SW 1271 (cell line): ENCODE data around the gene YIPF7.
A peak's percentile ranks its signal among the peaks of the same experiment; 100 is the strongest.

Experiments used
- DNase-seq, 2 experiments: peaks; one replicate each; lab custom pipeline; 2025; lab: John Stamatoyannopoulos, UW

Gene YIPF7

DNA sequence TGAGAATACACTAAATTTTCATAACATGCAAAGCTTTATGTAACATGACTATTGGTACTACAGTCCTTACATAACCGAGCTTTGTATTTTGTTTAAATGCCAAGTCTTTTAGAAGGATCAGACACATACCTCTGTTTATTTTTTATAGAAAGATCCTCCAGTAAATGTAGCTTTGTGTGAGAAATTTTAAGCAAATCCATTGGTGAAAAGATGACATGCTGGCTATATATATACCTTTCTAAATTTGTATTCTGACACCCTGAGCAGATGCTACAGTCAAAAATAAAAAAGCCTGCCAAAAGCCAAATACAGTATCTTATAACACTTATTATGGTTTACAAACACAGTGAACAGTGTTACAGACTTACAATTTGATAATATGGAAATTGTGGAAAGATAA is at the start of gene YIPF7:
Gene YIPF7 (minus strand): TSS at position 201 of the 400 bp plus-strand sequence. CDS start 1,525 bp downstream, outside the sequence.
- no peak for DNase-seq

DNA sequence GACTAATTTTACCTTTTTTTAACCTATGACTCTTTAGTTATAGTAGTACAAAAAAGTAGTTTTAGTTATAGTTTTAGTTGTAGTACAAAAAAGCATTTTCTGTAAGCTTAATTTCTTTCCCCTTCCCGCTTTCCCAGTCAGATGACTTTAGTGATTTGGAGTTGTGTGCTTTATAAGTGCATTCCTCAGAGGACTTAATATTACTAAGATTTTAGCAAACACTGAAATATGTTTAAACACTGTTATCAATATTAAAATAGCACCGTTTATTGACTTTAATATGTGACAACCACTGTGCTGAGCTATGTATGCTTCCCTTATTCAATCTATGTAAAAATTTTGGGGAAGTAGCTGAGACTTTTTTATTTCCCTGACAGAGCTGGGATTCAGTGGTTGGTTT is 49.6 kb upstream of the YIPF7 start:
- DNase-seq: no peak

GRCh38 chr4:44700427-44700826 is 49.0 kb upstream of the YIPF7 start:
- DNase-seq: no peak

DNA sequence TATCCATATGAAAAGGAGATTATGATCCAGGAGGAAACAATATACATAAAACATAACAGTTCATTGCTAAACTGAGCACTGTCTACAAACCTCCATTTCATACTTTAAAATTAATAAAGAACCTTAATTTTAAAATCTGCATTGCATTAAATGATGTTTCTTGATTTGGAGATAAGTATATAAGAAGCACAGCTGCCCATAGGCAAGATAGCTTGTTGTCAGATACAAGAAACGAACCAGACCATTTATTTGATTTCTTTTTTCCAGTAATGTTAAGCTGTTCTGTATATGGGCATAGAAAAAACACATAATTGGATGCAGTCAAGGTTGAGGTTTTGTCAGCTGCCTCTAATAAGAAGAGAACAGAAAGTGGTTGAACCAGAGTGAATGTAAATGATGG is 33.2 kb upstream of the YIPF7 start:
- DNase-seq: no peak

DNA sequence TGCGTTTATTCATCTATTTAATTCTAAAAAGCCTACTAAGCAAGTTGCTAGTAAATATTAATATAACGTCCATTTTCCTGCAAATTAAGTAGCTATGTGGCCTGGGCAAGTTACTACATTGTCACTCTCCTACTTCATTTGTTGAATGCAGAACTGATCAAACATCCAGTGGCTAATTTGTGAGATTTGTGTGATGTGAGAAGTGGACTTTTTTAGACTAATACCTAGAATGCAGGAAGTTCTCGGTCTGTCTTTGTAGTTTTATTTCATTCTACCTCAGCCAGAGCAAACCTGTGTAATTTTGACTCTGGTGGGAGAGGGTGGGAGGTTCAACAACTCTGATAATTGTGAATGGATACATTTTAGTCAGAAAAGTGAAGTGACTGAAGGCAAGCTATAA is 27.6 kb upstream of the YIPF7 start:
- DNase-seq: no peak

DNA sequence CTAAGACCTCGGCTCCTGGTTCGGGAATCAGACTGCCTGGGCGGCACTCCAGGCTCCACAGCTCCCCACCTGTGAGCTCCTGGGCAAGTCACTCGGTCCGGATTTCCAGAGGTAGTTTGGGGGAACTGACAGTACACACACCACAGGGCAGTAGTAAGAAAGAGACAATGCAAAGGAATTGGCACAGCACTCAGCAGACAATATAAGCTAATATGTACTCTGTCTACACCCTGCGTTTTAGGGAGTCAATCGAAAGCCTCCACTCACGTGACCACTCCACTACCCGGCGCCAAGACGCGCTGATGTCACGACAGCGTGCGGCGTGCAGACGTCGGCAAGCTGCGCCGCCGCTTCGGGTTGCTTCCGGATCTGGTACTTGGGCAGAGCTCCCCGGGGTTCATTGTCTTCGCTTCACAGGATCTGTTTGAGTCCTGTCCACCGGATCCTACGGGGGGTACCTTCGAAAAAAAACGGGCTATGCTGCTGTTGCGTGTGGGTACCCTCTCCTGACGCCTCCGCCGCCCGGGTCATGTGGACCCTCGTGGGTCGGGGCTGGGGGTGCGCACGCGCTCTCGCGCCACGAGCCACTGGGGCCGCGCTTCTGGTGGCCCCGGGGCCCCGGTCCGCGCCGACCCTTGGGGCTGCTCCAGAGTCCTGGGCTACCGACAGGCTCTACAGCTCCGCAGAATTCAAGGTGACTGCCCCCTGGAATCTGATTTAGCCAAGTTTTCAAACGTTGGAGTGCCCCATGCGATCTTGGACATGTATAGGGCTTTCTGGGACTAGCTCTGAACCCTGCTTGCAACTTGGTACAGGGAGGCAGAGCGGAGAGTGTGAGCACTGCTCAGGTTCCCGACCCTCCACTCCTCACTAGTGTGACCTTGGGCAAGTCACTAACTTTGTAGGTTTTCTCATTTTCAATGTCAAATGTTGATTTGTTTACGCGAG is 26.9 kb upstream of the YIPF7 start, which contains the start of gene GUF1:
Gene GUF1 (plus strand): TSS at position 327 of the 948 bp plus-strand sequence. CDS start 203 bp downstream, at position 530.
- DNase-seq: peak; percentile 59 to 84

- no peak for DNase-seq
Measured at GRCh38 chr4:44675366-44675765, 23.9 kb upstream of the YIPF7 start.

- no peak for DNase-seq
Measured at GRCh38 chr4:44674471-44674870, 23.0 kb upstream of the YIPF7 start.

- no peak for DNase-seq
Measured at GRCh38 chr4:44671636-44672035, 20.2 kb upstream of the YIPF7 start.

DNA sequence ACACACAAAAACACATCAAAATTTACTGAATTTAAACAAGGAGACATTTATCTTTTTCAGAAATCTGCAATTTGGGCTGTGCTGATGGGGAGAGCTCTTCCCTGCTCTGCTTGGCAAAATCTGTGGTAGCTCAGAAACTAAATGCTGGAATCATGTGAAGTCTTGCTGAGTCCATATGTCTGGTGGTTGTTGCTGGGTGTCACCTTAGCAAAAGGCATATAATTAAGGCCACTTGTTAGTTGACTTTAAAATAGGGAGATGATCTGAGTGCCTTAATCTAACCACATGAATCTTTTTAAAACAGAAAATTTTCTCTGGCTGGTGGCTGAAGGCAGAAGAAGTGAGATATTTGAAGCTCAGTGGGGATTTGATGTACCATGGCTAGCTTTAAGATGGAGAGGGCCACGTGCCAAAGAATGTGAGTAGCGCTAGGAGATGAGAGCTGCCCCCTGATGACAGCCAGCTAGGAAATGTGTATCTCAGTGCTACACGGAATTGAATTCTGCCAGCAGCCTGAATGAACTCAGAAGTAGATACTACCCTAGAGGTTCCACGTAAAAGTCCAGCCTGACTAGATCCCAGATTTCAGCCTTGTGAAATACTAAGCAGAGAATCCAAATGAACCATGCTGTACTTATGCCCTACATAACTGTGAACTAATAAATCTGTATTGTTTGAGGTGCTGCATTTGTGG is 19.2 kb upstream of the YIPF7 start:
- no peak for DNase-seq

DNA sequence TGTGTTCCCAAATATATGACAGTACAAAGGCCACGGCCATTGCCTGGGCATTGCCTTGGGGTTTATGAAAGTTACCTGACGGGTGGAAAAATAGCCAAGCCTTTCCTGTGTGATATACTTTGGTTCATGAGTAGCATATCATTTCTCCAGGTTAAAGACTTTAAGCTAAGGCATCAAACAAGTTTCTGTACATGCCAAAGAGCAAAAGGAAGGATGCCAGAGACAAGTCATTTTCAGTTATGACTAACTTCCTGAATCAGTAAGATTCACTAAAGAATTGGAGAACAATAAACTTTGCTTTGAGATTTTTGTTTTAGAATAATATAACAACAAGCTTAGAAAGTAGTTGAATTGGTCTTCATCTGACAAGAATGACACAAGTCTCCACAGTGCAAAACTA is 17.1 kb upstream of the YIPF7 start:
- DNase-seq: no peak

DNA sequence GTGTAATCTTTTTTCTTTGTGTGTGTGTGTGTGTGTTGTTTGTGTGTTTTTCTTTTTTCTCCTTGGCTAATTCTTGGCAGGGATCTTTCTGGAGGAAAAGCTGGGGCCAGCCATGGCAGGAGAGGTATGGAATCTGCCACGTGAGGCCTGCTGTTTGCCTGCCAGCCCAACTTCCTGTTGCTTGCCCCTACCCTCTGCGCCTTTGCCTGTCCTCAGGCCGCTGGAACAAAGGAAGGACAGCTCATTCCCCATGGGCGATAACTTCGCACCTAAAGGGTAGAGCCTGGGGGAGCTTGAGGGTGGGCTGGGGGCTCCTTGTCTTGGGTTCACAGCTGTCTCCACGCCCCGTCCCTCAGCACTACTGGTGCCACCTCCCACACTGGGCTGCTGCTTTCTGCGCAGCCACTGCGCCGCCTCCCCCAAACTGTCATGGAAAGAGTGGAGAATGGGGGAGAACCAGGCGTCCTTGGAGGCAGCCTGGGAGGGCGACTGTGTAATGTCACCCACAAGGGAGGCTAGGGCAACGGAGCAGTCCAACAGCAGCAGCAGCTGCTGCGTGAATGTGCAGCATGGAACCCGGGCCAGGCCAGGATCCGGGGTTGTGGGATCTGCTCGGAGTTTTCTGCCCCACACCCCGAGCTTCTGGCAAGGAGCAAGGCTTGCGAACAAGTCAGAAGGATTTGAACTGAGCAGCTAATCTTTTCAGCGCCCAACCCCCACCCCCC is 12.3 kb upstream of the YIPF7 start:
- no peak for DNase-seq

DNA sequence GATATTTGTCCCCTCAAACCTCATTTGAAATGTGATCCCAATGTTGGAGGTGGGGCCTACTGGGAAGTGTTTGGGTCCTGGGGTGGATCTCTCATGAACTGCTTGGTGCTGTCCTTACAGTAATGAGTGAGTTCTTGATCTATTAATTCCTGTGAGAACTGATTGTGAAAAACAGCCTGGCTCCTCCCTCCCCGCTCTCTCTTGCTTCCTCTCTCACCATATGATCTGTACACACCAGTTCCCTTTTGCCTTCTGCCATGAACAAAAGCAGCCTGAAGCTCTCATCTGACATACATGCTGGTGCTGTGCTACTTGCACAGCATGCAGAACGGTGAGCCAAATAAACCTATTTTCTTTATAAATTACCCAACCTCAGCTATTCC is 11.2 kb upstream of the YIPF7 start:
- no peak for DNase-seq

GRCh38 chr4:44661940-44662622 is 10.7 kb upstream of the YIPF7 start:
- no peak for DNase-seq

GRCh38 chr4:44660396-44660795 is 9.0 kb upstream of the YIPF7 start:
- no peak for DNase-seq

DNA sequence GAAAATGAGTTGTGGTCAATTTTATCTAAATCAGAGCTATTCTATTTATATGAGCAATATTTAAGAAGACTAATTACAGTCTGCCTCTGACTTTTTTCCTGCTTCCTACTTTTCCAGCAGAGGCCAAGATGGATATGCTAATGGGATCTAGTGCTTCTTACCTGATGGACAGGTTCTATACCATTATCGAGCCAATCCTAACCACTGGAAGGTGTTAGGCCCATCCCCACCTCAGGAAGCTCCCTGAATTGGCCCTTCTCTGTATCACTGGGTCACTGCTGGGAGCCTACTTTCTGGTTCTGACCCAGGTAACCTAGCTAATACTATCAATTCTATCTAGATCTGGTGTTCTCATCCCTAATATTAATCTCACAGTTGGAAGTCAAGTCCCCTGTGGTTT is 577 bp upstream of the YIPF7 start:
- DNase-seq: no peak

DNA sequence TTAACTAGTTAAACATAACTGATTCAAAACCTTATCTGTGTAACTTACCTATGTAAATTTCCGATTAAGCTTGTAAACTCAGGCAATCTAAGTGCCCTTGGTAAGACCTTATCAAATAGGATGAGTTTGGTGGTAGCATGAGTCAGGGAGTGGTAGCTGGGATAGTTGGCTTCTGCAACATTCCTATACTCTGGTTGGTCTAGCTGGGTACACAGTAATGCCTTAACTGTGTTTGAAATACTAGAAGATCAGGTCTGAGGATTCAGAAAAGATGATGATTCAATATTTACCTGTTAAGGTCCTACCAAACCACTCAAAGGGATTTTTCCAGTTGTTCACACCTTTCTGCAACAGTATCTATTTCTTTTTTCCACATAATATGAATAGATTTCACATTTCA is 5.3 kb downstream of the YIPF7 start:
- no peak for DNase-seq

DNA sequence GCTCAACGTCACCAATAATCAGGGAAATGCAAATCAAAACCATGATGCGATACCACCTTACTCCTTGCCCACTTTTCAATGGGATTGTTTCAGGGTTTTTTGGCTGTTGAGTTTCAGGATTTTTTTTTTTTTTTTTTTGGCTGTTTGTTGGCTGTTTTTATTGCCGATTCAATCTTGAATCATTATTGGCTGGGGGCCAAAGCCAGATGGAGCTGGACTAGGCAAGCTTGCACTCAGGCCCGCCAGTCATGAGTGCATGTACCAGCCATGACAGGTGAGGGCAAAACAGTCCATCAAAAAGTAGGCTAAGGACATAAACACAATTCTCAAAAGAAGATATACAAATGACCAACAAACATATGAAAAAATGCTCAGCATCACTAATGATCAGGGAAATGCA is 13.3 kb downstream of the YIPF7 start:
- DNase-seq: no peak

DNA sequence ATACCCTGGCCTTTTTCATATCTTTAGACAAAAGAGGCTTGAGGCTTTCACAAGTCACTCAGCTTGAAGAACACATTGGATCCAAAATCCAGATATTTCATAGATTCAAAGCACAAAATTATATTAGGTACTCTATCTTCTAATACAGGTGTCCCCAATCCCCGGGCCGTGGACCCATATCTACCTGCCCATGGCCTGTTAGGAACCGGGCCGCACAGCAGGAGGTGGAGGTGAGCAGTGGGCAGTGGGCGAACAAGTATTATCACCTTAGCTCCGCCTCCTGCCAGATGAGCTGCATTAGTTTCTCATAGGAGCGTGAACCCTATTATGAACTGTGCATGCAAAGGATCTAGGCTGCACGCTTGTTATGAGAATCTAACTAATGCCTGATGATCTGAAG is 18.7 kb downstream of the YIPF7 start:
- no peak for DNase-seq

DNA sequence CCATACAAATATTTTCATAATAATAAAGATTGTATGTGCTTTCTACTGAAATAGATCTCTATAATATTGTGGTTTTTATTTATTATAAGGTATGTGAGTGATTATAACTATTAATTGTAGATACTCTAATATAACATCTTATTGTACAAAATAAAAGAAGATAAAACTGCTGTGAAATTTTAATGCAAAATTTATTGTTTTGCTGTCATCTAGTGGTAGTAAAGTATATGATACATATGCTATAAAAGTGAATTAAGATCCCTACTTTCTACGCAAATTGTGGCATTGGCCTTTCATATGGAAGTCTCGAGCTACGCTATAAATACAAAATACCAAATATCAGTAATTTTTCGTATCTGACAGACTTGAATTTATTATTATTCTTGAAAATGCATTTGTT is 19.3 kb downstream of the YIPF7 start:
- DNase-seq: no peak

DNA sequence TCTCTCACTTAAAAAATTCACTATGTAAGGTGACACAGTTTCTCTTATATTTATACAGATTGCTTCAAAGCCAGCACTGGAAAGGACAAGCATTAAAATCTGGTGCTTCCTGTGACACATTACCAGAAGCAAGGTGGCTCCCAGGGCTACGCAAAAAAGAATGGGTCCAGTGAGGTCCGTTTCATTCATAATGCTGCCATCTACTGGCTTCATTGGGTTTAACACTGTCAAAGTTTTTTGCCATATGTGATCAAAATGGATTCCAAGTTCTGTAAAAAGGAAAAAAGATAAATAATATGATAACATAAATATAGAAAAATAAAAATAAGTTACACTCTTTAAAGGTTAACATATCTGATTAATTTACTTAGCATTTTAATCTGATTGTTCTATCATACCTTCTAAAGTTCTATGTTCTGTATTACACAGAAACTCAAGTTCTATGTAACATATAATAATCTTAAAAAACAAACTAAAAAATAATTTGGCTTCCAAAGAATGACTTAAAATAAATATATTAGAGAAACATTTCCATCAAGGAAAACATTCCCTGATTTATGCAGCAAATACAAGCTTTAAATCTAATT is 22.1 kb downstream of the YIPF7 start:
- DNase-seq: peak in 1 of 2 experiments; percentile 44

GRCh38 chr4:44623676-44624075 is 27.7 kb downstream of the YIPF7 start:
- DNase-seq: no peak
